GM18873 (cell line): Measurements from ENCODE around the gene PDE4D.

ENCODE experiments used
- ATAC-seq: cut with Tn5 transposase; IDR thresholded peaks from one replicate; pipeline ENCODE4 v1.9.1; 2021; ENCODE audit warnings: mild to moderate bottlenecking, moderate library complexity, moderate number of reproducible peaks; ENCODE audit not compliant: unreplicated experiment, low FRiP score

Gene PDE4D

DNA sequence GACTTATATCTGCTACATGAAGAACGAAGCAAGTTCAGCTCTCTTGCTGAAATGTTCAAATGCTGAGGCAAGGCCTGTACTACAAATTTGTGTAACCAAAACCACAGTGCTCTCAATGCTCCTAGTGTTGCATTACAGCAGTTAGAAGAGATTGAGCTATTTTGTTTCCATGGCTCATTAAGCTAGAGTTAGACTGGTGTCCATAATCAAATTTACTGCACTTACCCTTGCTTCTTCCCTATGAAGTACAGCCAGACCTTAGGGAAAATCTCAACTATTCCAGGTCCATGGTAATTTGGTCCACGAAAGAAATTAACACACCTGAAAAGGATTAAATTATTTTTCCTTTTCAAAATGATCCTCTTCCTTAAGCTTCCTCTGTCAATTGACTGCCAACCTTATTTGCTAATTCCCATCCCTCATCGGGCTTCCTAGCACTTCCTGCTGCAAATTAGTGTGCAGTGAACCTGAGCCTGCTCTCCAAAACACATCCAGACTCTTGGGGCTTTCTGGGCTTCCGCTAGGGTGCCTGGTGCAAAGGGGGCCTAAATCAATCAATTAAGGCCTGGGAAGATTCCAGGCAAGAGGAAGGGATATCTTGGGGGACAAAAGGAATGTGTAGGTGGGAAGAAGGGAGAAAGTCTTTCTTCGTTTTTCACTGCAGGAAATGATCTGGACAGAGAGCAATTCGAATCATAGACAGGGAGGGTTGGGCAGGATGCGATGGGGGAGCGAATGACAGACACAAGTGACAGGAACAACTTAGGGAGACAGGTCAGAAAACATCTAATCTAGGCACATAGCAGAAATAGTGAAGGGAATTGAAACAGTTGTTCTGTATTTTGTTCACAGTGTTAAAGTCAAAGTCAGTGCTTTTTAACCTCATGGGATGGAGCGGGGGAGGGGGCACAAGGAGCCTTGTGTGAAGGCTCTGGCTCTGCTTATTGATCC, 768.2 kb downstream of the PDE4D start:
- no peak for ATAC-seq

DNA sequence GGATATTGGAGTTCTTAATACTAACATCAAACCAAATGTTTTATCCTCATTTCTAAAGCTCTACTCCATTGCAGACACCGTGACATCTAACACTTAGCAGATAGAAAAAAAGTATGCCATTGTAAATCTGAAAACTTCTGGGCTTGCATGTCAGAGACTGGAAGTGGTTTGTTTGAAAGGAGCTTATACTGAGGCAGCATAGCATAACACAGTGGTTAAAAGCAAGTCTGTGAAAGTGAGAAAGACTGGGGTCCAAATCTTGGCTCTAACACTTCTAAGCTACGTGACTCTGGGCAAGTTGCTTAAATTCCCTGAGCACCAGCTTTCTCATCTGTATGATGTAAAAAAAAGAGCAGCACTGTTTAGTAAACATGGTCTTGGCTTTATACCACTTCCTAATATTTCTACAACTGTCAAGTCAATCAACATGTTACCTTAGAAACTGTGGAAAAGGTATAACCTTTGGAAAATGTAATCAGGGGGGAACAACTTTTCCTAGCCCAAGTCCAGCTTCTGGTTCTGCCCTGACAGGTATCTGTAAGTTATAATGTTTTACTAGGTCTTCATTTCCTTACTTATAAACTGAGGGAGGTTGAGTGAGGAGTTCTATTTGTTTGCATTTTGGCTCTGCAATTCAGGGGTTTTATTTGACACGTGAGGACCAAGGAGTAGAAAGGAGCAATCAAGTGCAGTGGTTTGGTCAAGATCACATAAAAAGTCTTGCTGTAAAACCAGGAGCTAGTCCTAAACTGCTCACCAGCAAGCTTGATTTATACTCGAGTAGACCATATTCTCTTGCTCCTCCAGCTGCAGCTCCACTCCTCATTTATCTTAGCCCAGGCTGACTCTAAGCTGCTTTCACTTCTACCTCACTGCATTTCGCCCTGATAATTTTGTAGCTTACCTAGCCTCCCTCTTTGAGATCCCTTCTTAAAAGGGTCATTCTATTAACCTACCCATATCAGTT, 769.6 kb downstream of the PDE4D start:
- no peak for ATAC-seq

DNA sequence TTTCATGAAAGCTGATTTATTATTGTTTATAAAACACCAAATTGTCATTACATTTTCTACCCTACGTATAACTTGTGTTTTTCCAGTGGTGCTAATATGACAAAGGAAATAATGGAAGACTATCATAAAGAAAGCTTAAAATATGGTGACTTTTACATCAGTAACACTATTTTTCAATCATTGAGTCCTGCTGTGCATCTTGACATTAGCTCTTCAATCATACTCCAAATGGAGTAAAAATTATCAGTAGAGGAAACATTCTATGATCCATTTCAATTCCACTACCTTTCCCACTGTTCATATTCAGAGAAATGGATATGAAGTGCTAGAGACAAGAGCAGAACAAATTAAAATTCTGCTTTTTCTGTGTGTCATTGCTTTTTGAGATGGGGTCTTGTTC, 774.0 kb downstream of the PDE4D start:
- no peak for ATAC-seq

DNA sequence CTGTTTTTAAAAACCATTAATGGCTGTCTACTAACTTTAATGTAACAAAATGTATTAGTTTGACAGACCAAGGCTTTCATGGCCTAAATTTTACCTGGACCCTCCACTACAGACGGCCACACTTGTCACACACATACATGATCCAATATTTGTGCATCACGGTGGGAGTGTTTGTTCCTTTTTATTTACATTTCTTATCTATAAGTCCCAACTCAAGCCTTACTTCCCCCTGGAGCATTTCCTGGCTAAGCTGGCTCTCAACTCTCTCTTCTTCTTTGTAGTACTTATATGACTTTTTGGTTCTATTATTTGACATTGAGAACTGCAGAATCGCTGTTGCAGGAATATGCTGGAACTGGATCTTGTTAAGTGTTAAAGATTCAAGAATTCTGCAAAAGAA, 776.2 kb downstream of the PDE4D start:
- no peak for ATAC-seq

DNA sequence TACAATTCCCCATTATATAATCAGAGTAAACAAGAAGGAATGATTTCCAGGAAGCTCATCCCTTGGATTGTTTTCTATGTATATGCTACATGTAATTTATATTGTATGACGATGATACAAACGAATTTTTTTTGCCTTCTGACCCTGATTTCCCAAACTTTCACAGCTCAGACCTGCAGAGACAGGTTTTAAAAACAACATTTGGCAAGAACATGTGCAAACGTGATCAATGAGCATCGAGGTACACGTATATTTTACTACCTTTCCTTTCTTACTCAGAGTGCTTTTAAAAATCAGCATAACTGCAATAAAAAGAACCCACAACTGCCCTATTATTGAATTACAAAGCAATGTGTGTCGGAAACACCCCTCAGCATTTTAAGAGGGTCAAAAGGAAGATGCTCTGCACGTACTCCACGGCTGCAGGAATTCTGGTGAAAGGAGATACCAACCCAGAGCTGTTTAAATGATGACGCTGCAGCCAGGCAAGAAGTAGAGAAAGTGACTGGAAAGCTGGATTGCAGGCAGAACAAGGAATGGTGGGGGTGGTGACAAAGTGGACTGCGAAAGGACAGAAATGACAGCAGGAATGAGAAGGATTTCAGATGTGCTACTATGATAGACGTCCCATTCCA, 777.2 kb downstream of the PDE4D start:
- no peak for ATAC-seq

DNA sequence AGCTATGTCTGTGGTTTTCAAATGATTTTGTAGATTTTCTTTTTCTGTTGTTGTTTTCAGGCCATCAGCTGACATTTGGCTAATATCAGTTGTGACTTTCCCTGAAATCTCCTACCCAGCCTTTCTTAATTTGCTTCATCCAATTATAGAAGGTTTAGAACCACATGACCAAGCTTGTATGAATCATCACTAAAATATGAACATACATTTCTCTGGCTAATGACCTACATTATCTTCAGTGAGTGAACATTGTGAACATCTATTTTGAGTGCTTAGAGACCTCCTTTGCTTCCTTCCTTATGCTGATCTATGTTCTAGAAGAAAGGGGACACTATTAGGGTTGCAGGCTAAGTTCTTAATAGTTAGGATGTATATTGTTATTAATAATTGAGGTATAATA, 778.2 kb downstream of the PDE4D start:
- ATAC-seq, result no peak

DNA sequence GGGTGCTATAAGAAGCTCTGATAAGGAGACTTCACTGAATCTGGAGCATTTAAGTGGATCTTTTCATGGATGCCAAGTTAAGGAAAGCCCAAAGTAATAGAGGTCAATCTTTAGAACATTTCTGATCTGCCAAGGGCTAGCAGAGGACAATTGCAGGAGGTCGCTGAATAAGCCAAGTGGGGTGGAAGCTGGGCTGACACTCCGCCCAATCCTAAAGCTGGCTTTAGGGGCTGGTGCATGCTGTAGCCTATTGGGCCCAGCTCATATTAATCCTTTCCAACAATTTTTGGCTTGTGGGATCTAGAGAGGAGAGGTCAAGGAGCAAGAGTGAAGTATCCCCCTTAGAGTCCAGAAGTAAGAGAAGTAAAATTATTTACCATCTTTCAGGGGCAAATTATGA, 784.1 kb downstream of the PDE4D start:
- no peak for ATAC-seq

DNA sequence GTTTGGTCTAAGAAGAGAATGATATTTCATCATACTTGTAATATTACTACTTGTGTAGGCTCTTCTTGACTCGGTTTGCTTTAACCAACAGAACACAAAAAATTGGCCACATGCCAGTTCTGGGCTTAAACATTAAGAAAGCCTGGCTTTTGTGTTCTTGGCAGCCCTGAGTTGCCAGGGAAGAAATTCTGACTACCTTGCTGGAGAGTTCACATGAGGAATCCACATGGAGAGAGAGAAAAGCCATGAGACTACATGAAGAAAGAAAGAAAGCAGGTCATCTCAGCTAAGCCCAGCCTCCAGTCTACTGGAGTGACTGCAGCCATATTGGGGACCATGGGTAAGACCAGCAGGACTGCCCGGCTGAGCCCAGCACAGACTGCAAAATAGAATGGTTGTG, 785.8 kb downstream of the PDE4D start:
- no peak for ATAC-seq

DNA sequence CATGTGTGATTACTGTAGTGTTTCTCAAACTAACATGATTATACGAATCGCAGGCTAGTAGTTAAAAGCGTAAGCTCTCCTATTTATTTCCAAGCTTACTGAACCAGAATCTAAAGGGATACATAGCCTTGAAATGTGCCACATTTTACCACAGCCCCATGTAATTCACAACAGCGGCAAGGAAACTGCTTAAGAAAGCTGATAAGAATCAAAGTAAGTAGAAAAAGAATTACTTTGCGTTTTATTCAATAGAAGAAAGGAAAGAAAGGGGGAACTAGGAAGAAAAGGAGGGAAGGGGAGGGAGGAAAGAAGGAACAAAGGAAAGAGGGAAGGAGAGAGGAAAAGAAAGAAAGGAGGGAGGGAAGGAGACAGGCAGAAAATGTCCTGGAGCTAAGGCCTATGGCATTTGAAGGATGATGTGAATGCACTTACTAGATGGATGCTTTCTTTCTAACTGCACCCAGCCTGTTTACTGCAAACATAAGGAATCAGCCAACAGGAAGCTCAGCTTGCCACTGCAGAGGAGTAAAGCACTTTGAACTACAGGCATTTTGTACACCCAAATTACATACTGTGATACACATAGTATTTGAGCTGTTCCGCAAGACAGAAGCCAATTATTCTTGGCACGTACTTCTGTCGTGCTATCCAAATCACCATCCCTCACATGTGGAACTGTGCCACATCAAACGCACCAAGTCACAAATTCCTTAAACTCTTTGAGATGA, 789.0 kb downstream of the PDE4D start:
- ATAC-seq, result no peak

DNA sequence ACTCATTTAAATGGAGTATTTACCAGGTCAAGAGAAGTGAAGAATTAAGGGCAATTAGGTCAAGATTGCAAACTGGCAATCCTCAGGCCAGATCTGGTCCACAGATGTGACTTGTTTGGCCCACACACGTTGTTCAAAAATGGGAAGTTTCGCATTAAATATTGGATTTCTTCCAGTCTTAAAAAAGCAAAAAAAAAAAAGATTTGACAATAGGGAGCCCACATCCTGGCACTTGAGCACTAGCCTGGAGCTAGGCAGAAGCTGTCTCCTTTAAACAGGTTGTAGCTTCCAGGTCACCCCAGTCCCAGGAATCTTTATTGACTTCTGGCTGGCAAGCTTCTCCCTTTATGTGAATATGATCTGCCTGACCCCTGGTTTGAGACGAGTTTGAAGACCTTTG, 790.2 kb downstream of the PDE4D start:
- no peak for ATAC-seq

DNA sequence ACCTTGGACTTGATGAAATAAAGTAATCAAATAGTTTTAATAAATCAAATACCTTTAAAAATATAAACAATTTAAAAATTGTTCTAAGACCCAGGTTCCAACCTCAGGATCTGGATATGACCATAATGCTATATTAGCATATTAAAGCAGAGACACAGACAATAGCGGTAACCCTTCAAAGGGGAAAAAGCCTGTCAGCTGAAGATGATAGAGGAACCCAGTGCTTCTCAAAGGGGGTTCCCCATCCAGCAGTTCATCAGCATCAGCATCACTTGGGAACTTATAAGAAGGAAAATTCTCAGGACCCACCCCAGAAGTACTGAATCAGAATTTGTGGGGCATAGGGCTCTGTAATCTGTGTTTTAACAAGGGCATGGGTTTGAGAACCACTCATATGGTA, 791.1 kb downstream of the PDE4D start:
- ATAC-seq, result no peak

DNA sequence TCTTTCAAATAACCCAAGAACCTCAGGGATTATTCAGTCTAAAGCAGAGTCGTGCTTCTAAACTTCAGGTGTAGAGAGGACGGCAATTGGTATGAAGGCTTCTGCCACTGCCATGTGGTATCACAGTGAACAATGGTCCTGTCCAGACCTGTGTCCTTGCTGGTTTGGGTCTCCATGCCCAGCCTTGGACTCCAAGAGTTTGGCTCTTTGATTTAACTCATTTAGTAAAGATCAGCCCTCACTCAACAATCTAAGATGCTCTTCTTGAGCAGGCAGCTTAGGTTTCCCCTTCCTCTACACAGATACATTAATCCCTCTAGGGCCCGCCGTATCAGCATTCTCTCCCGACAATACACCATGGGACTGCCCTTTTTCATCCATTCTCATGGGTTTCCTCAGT, 792.7 kb downstream of the PDE4D start:
- ATAC-seq, result no peak

DNA sequence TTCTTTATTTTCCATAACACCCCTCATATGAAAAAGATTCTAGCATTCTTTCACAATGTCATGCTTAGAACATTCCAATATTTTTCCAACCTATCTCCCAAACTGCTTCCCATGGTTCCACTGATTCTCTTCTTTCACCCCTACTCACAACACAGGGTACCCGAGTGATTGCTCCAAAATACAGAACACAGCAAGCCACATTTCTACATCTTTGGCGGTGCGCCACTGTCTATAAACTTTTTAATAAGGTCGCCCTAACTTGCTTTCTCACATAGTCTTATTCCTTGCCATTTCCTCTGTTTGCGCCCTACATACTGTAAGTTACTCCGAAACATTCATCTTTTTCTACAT, 793.6 kb downstream of the PDE4D start:
- ATAC-seq, result no peak

DNA sequence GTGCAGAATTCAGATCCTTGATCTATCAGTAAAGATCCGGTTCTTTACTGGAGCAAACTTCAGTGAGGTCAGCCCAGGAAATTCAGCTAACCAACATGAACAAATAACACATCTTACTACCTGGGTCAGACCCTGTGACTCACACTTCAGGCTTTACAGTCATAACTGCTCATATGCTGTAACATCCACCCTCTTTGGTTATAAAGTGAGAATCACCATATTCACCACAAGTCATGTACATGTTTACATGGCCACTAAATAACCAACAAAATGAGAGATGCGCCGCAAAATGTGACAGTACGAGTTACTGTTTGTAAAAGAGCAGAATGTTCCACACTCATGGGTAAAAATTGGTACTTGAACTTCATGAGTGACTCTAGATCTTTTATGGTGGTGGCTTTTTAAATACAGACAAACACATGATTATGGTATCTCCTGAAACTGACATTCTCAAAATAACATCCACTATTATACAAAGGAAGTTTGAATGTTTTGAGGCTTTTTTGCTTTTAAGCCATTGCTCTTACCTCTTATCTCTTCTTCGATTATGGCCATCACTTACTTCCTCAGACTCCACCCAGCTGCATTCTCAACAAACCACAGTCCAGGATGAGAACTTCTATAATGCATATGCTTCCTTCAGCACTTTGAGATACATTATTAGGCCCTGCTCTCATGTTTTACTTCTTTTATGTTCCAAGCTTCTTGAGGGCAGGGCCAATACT, 794.1 kb downstream of the PDE4D start:
- peak; percentile 92 for ATAC-seq

DNA sequence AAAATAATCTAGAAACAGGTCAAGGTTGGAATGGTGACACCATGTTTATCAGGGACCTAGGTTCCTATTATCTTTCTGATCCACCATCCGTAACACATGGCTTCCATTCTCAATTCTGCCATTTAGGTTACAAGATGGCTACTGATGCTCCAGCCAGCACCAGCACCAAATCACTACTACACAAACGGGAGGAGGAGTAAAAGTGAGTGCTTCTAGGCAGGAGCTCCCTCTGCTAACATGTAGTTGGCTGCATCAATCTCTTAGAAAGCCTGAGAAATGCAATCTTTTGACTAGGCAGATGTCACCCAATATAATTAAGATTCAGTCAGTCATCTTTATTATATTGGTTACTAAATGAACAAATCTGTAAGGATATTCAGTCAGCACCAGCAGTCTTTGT, 794.8 kb downstream of the PDE4D start:
- no peak for ATAC-seq

DNA sequence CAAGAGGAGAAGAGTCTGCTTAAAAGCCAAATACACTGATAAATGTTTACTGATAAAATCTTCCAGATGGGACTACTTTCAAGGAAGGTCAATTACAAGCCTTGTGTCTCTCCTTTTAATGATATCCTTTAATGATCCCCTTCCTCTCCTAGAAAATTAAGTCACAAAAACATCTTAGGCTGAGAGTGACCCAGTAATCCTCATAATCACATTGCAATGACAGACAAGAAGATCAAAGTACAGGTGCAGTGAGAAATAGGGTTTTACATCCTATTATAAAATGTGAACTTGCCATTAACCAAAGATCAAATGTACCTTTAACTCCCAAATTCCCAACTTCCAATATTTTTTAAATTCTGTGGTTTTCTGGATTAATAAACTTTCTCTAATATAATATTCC, 795.8 kb downstream of the PDE4D start:
- no peak for ATAC-seq

DNA sequence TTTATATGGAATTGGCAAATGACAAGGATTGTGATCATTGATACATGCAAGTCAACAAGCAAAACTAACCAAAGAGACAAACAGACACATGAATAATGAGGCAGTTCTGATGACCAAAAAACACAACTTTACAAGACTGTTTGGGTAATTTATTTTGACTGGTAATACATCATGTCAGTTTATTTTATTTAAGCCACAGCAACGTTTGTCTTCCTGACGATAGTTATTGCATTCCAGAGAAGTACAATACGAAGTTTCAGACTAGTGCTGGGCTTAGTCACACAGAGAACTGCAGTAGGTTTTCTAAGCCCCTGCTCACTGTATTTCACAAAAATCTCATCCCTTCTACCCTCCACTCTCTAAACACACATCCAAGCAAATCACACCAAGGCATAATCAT, 796.4 kb downstream of the PDE4D start:
- ATAC-seq, result no peak

DNA sequence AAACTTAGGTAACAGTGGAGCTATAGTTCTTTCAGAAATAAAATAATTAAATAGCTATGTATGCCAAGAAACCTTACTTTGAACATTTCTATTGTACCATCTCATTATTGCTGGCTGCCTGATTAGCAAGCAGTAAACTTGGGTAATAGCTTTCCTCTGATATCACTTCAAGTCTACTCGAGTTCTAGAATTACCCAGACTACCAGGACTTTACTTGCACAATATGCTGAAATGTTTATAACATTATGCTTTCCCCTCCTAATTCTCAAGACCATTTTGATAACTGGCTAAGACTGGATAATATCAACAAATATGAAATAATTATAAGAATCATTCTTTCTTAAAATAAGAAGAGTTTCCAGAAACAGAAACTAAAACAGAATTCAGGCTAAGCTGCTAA, 798.0 kb downstream of the PDE4D start:
- no peak for ATAC-seq

DNA sequence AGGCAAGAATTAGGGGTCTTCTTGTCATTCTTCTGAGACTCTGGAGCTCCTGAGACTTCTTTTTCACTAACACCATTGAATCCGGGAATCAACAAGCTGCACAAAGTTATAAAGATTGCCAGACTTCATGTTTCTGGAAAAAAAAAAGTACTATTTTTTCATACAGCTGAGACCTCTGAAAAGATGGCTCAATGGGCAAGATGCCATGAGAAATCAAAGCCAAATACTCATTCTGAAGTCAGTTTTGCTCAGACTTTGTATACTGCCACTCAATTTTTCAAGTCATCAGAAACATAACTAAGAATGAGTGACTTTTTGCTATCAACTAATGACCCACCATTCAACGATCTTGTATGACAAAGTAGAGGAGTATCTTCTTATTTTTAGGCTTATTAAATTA, 798.7 kb downstream of the PDE4D start:
- ATAC-seq, result no peak

DNA sequence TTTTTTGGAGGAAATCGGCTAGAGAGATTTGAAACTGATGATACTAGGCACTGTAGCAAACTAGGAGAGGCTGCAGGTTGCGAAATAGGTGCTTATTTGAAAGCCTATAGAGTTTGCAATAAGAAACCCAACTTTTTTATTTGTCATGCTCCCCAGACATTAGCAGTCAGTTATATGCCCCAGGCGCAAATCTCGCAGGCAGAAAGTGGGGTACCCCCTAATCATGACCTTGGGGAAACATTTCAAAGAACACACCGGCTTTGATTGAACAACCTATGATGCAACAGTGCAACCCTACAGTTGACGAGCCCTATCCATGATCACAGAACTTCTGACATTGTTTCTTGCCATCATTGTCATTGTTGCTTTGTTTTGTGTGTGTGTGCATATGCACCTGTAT, 800.2 kb downstream of the PDE4D start:
- ATAC-seq, result no peak
